GM12873 (cell line): ENCODE results near the gene C16orf87.

Experiments
- CTCF ChIP-seq: IDR thresholded peaks from 2 replicates; pipeline ENCODE4 v1.5.1; 2012; ENCODE audit warnings: low read depth, mild to moderate bottlenecking, moderate library complexity, low read length, control low read depth; ENCODE audit not compliant: insufficient read depth; ENCODE audit errors: missing control alignments

Gene C16orf87

GRCh38 chr16:46746821-46747776 lies 83.9 kb downstream of the C16orf87 start:
- no peak for TF ChIP-seq CTCF
